Right lobe of liver (tissue), 4 donors: ENCODE results near the gene ENOPH1.

Source experiments
- POLR2A ChIP-seq: fragments of 450-650 bp; IDR thresholded peaks from one replicate; pipeline ENCODE4 v1.6.1; 2017; ENCODE audit warnings: antibody characterized with exemption, mild to moderate bottlenecking
- TF ChIP-seq, protein P1 (sequence below), 4 donors: fragments of 200-600 bp in 3 of 4; fragments of 450-650 bp in 1 of 4; IDR thresholded peaks; one replicate each; pipeline versions ENCODE4 v1.5.1 to v1.8.0; 2016 to 2022; ENCODE audit warnings: antibody characterized with exemption in 4 of 4, mild to moderate bottlenecking in 2 of 4
- donor health status: DM: no; HTN: no; CAD: no.
- donor health status: DM: no; HTN: no; CAD: no.
- donor health status: DM: no; HTN: yes; CAD: no.

DNA sequence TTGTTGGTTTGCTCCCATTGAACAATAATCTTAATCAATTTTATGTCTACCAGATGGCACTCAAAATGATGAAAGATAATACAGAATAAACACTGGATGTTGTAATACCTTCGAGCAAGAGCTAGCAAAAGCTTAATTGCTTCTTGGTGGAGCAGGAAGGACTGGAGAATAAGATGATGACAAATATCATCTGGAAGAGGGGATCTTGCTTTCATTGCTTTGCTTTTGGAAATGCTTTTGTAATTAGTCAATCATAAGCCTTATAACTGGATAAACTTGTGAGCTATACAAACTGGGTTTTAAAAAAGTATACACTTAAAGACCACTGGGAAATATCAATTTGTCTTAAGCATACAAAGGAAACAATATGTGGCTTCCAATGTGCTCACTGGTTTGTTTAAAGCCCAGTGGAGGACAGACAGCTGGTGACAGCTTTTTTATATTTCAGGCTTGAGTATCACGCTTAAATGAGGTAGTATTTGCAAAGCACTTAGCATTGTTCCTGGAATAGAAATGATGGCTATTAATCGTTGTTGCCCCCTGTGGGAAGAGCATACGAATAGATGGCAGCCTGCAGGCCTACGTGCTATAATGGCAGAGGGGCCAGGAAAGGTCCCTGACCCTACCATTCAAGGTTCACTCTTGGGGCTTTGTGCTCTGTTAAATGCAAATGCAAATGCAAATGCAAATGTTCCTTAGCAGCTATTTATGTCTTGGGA is 70.2 kb downstream of the ENOPH1 start:
- TF ChIP-seq, protein P1, sequence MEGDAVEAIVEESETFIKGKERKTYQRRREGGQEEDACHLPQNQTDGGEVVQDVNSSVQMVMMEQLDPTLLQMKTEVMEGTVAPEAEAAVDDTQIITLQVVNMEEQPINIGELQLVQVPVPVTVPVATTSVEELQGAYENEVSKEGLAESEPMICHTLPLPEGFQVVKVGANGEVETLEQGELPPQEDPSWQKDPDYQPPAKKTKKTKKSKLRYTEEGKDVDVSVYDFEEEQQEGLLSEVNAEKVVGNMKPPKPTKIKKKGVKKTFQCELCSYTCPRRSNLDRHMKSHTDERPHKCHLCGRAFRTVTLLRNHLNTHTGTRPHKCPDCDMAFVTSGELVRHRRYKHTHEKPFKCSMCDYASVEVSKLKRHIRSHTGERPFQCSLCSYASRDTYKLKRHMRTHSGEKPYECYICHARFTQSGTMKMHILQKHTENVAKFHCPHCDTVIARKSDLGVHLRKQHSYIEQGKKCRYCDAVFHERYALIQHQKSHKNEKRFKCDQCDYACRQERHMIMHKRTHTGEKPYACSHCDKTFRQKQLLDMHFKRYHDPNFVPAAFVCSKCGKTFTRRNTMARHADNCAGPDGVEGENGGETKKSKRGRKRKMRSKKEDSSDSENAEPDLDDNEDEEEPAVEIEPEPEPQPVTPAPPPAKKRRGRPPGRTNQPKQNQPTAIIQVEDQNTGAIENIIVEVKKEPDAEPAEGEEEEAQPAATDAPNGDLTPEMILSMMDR (IDR thresholded peaks at IDR 0.05) = no peak
- no peak for TF ChIP-seq POLR2A
